Endothelial cell of umbilical vein (primary cell): ENCODE results near the gene TMEM63B. TPM values are rescaled to one million over a fixed set of nuclear protein-coding genes. Genes with fewer than 3 reads are reported as not detected.
A peak's percentile ranks its signal among the peaks of the same experiment; 100 is the strongest.

ENCODE experiments used
- BruUV-seq: library from RNA; stranded (reverse); fragments of 400-500 nt; replicated peaks from 2 replicates; lab custom pipeline; 2021; lab: Mats Ljungman, UMichigan
- CTCF ChIA-PET: fragments of 300-600, 350-600 bp; sonication (Branson Sonifier 250); formaldehyde crosslinking; loops from one replicate; lab custom pipeline; 2021; ENCODE audit warnings: antibody characterized with exemption, inconsistent platforms; lab: Charles Lee
- POLR2A ChIA-PET: fragments of 300-600, 350-600 bp; sonication (Branson Sonifier 250); formaldehyde crosslinking; loops from one replicate; lab custom pipeline; 2021; ENCODE audit warnings: antibody characterized with exemption, inconsistent platforms; lab: Charles Lee
- DNase-seq: peaks from one replicate; pipeline ENCODE4 v3.0.0-alpha.2; 2011; ENCODE audit warnings: low read depth, low spot score
- FAIRE-seq: peaks from 2 replicates; lab custom pipeline; 2011; peaks lifted over from hg19 to GRCh38; lab: Jason Lieb, UNC
- H2AFZ ChIP-seq: 2 replicates; pipeline ENCODE4 v1.6.0; 2012; ENCODE audit warnings: low read depth, low read length, control low read depth, inconsistent platforms
- H3K27ac ChIP-seq: 2 replicates; pipeline ENCODE4 v1.5.1; 2011; ENCODE audit warnings: low read depth, mild to moderate bottlenecking, control low read depth, low read length, moderate library complexity; ENCODE audit not compliant: insufficient read depth
- H3K27me3 ChIP-seq, 2 experiments: 2 replicates each; pipeline versions ENCODE4 v1.6.0 to v1.6.1; 2011; ENCODE audit warnings: low read length in 2 of 2, mixed read lengths in 1 of 2; ENCODE audit not compliant: control insufficient read depth in 2 of 2, insufficient read depth in 2 of 2
- H3K36me3 ChIP-seq, 2 experiments: 2 replicates in 1 of 2; 3 replicates in 1 of 2; pipeline ENCODE4 v1.5.1; 2011; ENCODE audit warnings: low read length in 2 of 2, mild to moderate bottlenecking in 1 of 2, moderate library complexity in 1 of 2; ENCODE audit not compliant: control insufficient read depth in 2 of 2, insufficient read depth in 2 of 2; ENCODE audit errors: extremely low read depth in 1 of 2
- H3K4me1 ChIP-seq: 3 replicates; pipeline ENCODE4 v1.5.1; 2011; ENCODE audit warnings: mild to moderate bottlenecking, low read length; ENCODE audit not compliant: control insufficient read depth, insufficient read depth; ENCODE audit errors: extremely low read depth
- H3K4me2 ChIP-seq: 2 replicates; pipeline ENCODE4 v1.6.1; 2011; ENCODE audit warnings: low read length, control low read depth, mixed read lengths; ENCODE audit not compliant: insufficient read depth
- H3K4me3 ChIP-seq, 3 experiments: fragments of 200-600 bp in 1 of 3; sonication (generic), shearing (Covaris generic) in 1 of 3; replicated peaks in 1 of 3; 2 replicates each; pipeline ENCODE4 v1.5.1; 2011 to 2016; ENCODE audit warnings: control low read depth in 3 of 3, low read length in 3 of 3, mild to moderate bottlenecking in 2 of 3, inconsistent platforms in 1 of 3, low read depth in 1 of 3, moderate library complexity in 1 of 3; ENCODE audit not compliant: insufficient read depth in 1 of 3
- H3K79me2 ChIP-seq: 2 replicates; pipeline ENCODE4 v1.6.0; 2012; ENCODE audit warnings: low read length, inconsistent platforms; ENCODE audit not compliant: control insufficient read depth, insufficient read depth
- H3K9ac ChIP-seq: replicated peaks from 2 replicates; pipeline ENCODE3; 2011; ENCODE audit warnings: low read length, control low read depth; ENCODE audit not compliant: insufficient read depth; ENCODE audit errors: extremely low read depth
- H3K9me1 ChIP-seq: replicated peaks from 3 replicates; pipeline ENCODE4 v1.6.0; 2011; ENCODE audit warnings: mild to moderate bottlenecking, low read length; ENCODE audit not compliant: control insufficient read depth, insufficient read depth; ENCODE audit errors: extremely low read depth
- H3K9me3 ChIP-seq: replicated peaks from 2 replicates; pipeline ENCODE4 v1.5.1; 2012; ENCODE audit warnings: low read length, inconsistent platforms; ENCODE audit not compliant: control insufficient read depth, insufficient read depth
- H4K20me1 ChIP-seq: replicated peaks from 2 replicates; pipeline ENCODE3; 2011; ENCODE audit warnings: mild to moderate bottlenecking, low read length; ENCODE audit not compliant: control insufficient read depth, insufficient read depth; ENCODE audit errors: extremely low read depth
- CTCF ChIP-seq, 2 donors: IDR thresholded peaks; 1 replicate in 1 of 2; 2 replicates in 1 of 2; pipeline ENCODE4 v1.5.1; 2011; ENCODE audit warnings: low read length in 2 of 2, mild to moderate bottlenecking in 2 of 2, moderate library complexity in 2 of 2, control low read depth in 1 of 2, inconsistent platforms in 1 of 2, low read depth in 1 of 2; ENCODE audit not compliant: insufficient read depth in 1 of 2; ENCODE audit errors: extremely low read depth in 1 of 2
- EZH2 ChIP-seq: IDR thresholded peaks from 2 replicates; pipeline ENCODE4 v1.6.1; 2012; ENCODE audit warnings: borderline replicate concordance, low read depth, mild to moderate bottlenecking, moderate library complexity, low read length, inconsistent platforms; ENCODE audit not compliant: severe bottlenecking
- FOS ChIP-seq: IDR thresholded peaks from 2 replicates; pipeline ENCODE4 v1.6.1; 2011; ENCODE audit warnings: mild to moderate bottlenecking, low read length, moderate library complexity, borderline replicate concordance; ENCODE audit not compliant: insufficient read depth
- GATA2 ChIP-seq: IDR thresholded peaks from 2 replicates; pipeline ENCODE4 v1.7.0; 2011; ENCODE audit warnings: low read depth, mild to moderate bottlenecking, moderate library complexity, mixed read lengths, low read length; ENCODE audit not compliant: insufficient read length, insufficient read depth
- JUN ChIP-seq: IDR thresholded peaks from 2 replicates; pipeline ENCODE4 v1.6.1; 2011; ENCODE audit warnings: borderline replicate concordance, low read depth; ENCODE audit not compliant: insufficient read length, insufficient read depth
- MAX ChIP-seq: IDR thresholded peaks from 2 replicates; pipeline ENCODE4 v1.6.1; 2011; ENCODE audit not compliant: insufficient read depth, insufficient read length
- MYC ChIP-seq: IDR thresholded peaks from one replicate; pipeline ENCODE4 v1.6.1; 2011; ENCODE audit warnings: mild to moderate bottlenecking, low read depth, low read length
- POLR2A ChIP-seq: IDR thresholded peaks from 2 replicates; pipeline ENCODE4 v1.6.1; 2012; ENCODE audit warnings: low read depth, mild to moderate bottlenecking, control low read depth, low read length
- POLR2AphosphoS5 ChIP-seq: IDR thresholded peaks from 2 replicates; pipeline ENCODE4 v1.6.1; 2012; ENCODE audit warnings: low read depth, mild to moderate bottlenecking, control low read depth, low read length, moderate library complexity; ENCODE audit not compliant: insufficient read depth
- dilution Hi-C: fragments of 300-500 bp; cut with MboI; formaldehyde crosslinking; loops from one replicate; pipeline ENCODE4 v1.15.0; 2019; ENCODE audit warnings: low sequenced_read_pairs; ENCODE audit not compliant: extremely low pct_ligation_motif_present
- intact Hi-C: fragments of 100-400 bp; cut with micrococcal nuclease; formaldehyde crosslinking; loops from one replicate; pipeline ENCODE4 v1.10.0; 2022
- polyA plus RNA-seq, 4 experiments: library from polyadenylated mRNA; depleted of rRNA in 3 of 4; stranded (reverse) in 3 of 4; unstranded in 1 of 4; fragments of >200 nt; gene quantifications; 2 replicates each; pipeline versions ENCODE4 v1.2.1 to v1.2.3, GENCODE V29; 2011 to 2012; ENCODE audit warnings: missing spikeins in 1 of 4
- total RNA-seq: library from RNA; stranded (reverse); gene quantifications from 2 replicates; pipeline ENCODE4 v1.2.3, GENCODE V29; 2021

TMEM63B gene
- total and polyA plus RNA-seq, 2 donors (not counting 3 experiments of a cell fraction or from before 2014, with no cell fraction given): 49.7 to 56.1 TPM

GRCh38 chr6:44186635-44187025, 59.3 kb downstream of the TMEM63B start:
- no peaks in the 10 kb centered on the region for H3K9me1 ChIP-seq
- H3K4me3 ChIP-seq: no peak overlapping the region
- dilution Hi-C loops (no loop called here), intact Hi-C loops (loop anchor here (2.0 kb wide), 1 partner anchor 34 kb away; no protein-coding TSS in a partner anchor)
- DNase-seq (peak; percentile 61), FAIRE-seq (peak; percentile 90)
- ChIA-PET POLR2A (no interaction called here), CTCF (interaction anchor here (1.1 to 3.9 kb wide), 6 partner anchors 9 to 48 kb away, joined by 3 to 28 read pairs (median 4); partner anchors contain the start of gene SLC29A1)
- no peaks in the 10 kb centered on the region for H3K9me3 ChIP-seq
- BruUV-seq: TSS peak; percentile 49
- peaks cover 17% of the 10 kb centered on the region for H3K4me1 ChIP-seq
- H4K20me1 ChIP-seq: no peaks in the 10 kb centered on the region
- TF ChIP-seq FOS: peak; percentile 33
- TF ChIP-seq EZH2: no peak
- no peaks in the 10 kb centered on the region for H3K36me3 ChIP-seq
- no peaks in the 10 kb centered on the region for H3K27me3 ChIP-seq
- H3K79me2 ChIP-seq: no peaks in the 10 kb centered on the region
- H3K4me2 ChIP-seq: peak overlapping the region; percentile 33
- H3K9ac ChIP-seq: peak overlapping the region; percentile 32
- H2AFZ ChIP-seq: peak overlapping the region; percentile 76
- peak overlapping the region; percentile 76 for H3K27ac ChIP-seq

GRCh38 chr6:44188819-44189218, 61.5 kb downstream of the TMEM63B start:
- H3K27me3 ChIP-seq: no peaks in the 10 kb centered on the region
- DNase-seq: no peak
- no peaks in the 10 kb centered on the region for H3K9me1 ChIP-seq
- no TSS peak for BruUV-seq
- no peaks in the 10 kb centered on the region for H3K9me3 ChIP-seq
- dilution Hi-C loops (no loop called here), intact Hi-C loops (no loop called here)
- no peak overlapping the region for H3K4me2 ChIP-seq
- FAIRE-seq: no peak
- no peak overlapping the region for H2AFZ ChIP-seq
- no peaks in the 10 kb centered on the region for H3K36me3 ChIP-seq
- TF ChIP-seq MAX (no peak), POLR2A (no peak), MYC (no peak), POLR2AphosphoS5 (no peak), EZH2 (no peak), CTCF (IDR thresholded peaks at IDR 0.05; ENCODE audit: extremely low read depth in 1 of 2, insufficient read depth in 1 of 2, low read depth in 1 of 2, low read length in 2 of 2) (no peak), JUN (no peak), FOS (no peak), GATA2 (no peak)
- H3K4me1 ChIP-seq: peaks cover 29% of the 10 kb centered on the region
- no peak overlapping the region for H3K27ac ChIP-seq
- POLR2A ChIA-PET: no interaction called here
- no peaks in the 10 kb centered on the region for H3K79me2 ChIP-seq
- no peaks in the 10 kb centered on the region for H4K20me1 ChIP-seq
- H3K9ac ChIP-seq: no peak overlapping the region
- CTCF ChIA-PET: no interaction called here
- H3K4me3 ChIP-seq: no peak overlapping the region
